Skin epidermis (tissue), 12 donors: ENCODE data around the gene EHBP1.

Experiments
- H3K27ac ChIP-seq, 21 experiments: fragments of 200-600 bp; sonication (generic) in 11 of 21; one replicate each; pipeline ENCODE4 v1.5.0; 2020; ENCODE audit warnings: mild to moderate bottlenecking in 3 of 21, inconsistent platforms in 2 of 21, moderate library complexity in 2 of 21
- H3K4me3 ChIP-seq, 7 experiments: fragments of 200-600 bp; sonication (generic) in 2 of 7; one replicate each; pipeline ENCODE4 v1.5.0; 2020; ENCODE audit warnings: inconsistent platforms in 2 of 7, mild to moderate bottlenecking in 2 of 7, moderate library complexity in 1 of 7

Gene EHBP1

DNA sequence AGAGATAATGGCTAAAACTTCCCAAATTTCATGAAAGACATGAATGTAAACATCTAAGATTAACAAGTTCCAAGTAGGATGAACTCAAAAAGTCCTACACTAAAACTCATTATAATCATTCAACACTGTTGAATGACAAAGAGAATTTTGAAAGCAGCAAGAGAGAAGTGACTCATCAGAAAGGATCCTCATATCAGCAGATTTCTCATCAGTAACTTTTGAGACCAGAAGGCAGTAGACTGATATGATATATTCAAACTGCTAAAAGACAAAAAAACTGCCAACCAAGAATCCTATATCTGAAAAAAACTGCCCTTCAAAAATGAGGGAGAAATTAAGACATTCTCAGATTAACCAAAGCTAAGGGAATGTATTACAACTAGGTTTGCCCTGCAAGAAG is 214.6 kb downstream of the EHBP1 start:
- H3K27ac ChIP-seq = no peak overlapping the region
- H3K4me3 ChIP-seq = no peak overlapping the region

DNA sequence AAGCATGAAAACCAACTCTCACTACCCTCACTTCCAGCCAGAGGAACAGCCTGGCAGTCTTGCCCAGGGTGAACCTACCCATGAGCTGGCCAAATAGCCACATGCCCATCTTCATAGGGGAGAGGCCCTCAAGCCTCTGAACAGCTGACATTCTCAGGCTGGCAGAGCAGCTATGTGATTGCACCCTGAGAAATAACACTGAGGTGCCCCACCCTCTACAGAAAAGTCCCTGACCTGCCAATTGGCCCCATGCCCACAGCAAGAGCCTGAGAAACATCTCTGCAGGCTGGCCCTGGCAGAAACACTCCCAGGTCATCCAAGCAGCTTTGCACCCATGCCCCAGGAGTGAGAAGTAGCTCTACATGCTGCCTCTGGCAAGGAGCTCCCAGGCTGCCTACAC is 217.7 kb downstream of the EHBP1 start:
- Histone ChIP-seq H3K27ac (no peak overlapping the region), H3K4me3 (no peak overlapping the region)

DNA sequence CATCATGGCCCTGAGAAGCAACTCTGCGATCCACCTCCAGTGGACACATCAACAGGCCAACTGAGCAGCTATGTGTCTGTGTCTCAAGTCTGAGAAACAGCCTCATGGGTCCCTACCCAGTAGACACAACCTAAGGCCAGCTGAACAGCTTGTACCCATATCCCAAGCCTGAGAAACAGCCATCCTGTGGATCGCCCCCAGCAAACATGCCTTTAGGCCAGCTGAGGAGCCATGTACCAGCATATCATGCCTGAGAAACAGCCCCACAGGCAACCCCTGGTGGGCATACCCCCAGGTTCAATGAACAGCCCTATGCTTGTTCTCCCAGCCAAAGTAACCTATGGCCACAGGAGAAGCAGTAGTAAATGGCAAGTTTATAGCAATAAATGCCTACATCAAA is 218.4 kb downstream of the EHBP1 start:
- Histone ChIP-seq H3K4me3 (no peak overlapping the region), H3K27ac (no peak overlapping the region)

DNA sequence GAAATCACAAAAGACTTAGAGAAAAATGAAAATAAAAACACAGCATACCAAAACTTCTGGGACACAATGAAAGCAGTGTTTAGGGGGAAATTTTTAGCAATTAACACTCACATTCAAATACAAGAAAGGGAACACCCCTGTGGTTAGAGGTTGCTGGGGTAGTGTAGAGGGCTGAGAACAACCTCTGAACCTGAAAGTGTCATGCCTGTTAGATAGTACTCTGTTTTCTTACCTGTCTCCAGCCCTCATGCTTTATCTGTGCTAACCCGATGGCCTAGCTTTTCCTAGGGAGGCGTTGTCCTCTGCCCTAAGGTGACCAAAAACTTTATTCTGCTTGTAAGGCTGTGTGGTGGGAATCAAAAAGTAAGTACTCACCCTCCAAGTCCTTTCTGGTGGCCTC is 222.5 kb downstream of the EHBP1 start:
- no peak overlapping the region for H3K4me3 ChIP-seq
- no peak overlapping the region for H3K27ac ChIP-seq

DNA sequence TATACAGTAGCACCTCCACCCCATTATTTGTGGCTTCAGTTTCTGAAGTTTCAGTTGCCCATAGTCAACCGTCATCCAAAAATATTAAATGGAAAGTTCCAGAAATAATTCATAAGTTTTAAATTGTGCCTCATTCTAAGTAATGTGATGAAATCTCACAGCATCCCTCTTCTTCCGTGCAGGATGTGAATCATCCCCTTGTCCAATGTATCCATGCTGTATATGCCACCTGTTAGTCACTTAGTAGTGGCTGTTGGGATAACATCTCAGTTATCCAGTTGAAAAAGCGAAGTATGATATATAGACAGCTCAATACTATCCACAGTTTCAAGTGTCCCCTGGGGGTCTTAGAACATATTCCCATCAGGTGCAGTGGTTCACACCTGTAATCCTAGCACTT is 226.0 kb downstream of the EHBP1 start:
- Histone ChIP-seq H3K27ac (no peak overlapping the region), H3K4me3 (no peak overlapping the region)

DNA sequence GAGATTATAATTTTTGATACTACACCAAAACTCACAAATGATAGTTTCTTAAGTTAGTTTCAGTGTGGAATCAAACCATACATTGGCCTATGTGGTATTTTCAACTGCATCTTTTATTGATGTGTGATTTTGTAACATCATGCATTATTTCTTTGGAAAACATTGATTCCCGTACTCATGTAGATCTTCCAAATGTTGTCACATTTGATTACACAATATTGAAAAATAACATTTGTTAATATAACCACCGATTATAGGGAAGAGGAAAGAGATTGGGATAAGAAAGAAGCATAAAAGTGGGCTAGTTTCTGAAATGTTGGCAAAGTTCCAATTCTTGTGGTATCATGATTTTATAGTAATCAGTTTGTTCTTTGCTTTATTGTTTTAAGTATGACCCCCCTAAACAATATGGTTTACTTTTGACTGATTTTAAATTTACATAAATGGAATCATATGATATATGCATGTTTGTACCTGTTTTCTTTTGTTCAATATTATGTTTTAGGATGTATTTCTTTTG is 227.9 kb downstream of the EHBP1 start:
- H3K4me3 ChIP-seq = no peak overlapping the region
- H3K27ac ChIP-seq = no peak overlapping the region

DNA sequence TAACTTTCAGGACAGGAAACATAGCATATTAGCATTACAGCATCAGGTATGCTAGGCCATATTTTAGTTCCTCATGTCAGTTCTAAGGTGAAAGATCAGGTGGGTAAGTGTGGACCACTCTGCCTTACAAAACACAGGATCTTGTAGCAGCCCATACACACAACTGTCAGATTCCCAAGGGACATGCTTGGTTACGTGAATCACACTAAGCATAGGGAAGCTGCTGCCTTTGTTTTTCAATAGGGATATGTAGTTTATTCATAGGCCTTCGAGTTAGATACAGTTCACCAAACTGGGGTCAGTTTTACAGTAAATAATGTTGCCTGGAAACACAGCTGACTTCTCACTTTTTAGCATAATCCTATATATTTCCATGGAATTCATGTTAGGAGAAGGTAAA is 229.0 kb downstream of the EHBP1 start:
- Histone ChIP-seq H3K27ac (no peak overlapping the region), H3K4me3 (no peak overlapping the region)

DNA sequence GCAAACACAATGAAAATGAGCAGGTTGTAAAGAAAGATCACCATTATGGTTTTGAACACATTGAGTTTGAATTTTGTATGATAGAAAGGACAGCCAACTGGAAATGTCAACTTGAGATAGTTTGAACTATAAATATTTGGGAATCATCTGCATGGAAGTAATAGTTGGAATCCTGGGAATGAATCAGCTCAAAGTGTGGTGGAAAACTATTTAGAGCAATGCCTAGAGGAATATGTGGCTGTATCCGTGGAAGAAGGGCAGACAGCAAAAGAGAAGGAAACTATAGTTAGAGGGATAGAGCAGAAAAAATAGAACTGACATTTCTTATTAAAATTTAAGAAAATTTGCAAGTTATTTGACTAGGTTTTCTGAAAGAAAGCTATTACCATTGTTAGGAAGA is 232.6 kb downstream of the EHBP1 start:
- Histone ChIP-seq H3K27ac (no peak overlapping the region), H3K4me3 (no peak overlapping the region)

DNA sequence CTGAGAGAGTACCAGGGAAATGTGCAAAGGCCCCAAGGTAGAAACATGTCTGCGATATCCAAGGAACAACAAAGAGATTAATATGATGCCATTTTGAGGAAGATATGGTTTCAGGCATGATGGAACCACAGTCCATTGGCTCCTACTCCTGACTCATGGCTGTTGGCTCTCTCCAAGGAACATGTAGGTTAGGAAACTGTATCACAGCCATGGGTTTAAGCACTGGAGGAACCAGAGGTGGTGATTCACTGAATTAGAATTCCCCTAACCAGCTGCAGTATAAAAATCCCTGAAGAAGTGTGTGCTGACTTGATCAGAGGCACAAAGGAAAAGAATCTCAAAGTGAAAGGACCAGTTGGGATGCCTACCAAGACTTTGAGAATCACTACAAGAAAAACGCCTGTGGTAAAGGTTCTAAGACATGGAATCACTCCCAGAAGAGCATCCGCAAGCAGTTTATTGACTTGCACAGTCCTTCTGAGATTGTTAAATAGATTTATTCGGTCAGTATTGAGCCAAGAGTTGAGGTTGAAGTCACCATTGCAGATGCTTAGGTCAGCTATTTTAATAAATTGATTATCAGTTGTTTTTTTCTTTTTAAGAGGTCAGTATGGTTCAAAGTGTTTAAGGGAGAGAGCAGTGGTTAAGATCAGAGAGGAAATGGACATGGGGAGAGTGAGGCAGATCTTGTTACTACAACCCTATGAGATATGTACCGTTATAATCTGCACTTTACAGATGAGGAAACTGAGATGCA is 234.4 kb downstream of the EHBP1 start:
- H3K27ac ChIP-seq = peak overlapping the region in 1 of 21 experiments; percentile 16
- H3K4me3 ChIP-seq = no peak overlapping the region

DNA sequence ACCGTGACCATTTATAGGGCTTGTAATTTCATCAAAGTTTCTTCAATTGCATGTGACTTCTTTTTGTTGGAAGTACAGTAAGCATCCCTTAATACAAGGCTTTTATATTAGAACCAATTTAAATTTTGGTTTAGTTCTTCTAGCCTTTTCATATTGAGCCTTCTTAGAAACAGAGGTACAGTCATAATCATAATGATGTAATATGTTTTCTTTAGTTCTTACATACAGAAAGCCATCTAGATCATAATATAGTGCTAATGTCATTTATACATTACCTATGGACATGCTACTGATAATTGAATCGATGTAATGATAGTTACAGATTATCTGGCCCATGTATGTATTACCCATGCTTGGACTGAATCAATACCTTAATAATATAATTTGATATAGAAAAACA is 235.2 kb downstream of the EHBP1 start:
- H3K4me3 ChIP-seq = no peak overlapping the region
- H3K27ac ChIP-seq = no peak overlapping the region

DNA sequence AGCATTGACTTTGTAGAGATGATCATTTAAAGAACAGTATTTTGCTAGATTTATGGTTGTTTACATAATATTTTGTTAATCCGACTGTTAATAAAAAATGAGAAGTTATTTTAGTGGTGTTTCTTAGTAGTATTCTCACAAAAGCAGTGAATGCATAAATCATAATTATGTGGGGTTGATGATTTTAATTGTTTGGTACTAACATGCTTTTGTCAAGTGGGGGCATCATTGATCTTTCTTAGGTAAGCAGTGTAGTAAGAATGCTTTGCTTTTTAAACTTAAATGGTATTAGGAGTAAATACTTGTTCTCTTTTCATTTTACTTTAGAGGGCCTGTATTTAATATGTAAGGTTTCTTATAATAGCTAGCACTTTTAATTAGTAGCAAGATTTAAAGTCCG is 235.9 kb downstream of the EHBP1 start:
- no peak overlapping the region for H3K4me3 ChIP-seq
- H3K27ac ChIP-seq = no peak overlapping the region

DNA sequence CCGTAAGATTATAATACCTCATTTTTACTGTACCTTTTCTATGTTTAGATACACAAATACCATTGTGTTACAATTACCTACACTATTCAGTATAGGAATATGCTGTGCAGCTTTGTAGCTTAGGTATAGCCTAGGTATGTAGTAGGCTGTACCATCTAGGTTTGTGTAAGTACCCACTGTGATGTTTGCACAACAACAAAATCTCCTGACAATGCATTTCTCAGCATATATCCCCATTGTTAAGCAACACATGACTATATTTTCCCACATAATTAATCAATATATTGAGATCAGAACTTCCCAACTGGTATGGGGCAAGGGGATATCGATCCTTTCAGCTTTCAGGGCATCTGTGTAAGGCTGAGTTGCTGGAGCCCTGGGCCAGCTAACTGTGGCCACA is 238.8 kb downstream of the EHBP1 start:
- H3K4me3 ChIP-seq = no peak overlapping the region
- H3K27ac ChIP-seq = no peak overlapping the region

DNA sequence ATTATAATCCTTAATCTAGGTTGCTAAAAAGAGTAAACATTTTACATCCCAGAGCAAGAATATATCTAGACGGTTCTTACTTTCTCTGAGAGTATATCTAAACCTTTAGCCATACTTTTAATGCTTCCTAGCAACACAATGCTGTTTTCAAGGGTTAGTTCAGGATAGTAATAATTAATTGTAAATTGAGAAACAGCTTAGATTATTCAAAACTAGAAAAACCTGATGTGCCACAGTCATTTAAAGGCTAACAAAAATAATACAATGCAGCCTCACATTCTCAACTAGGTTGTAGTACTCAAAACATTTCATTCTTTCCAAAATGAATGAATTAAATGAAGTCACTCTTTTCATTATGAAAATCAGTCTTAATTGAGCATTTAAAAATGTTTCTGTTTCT is 241.9 kb downstream of the EHBP1 start:
- H3K4me3 ChIP-seq = no peak overlapping the region
- peak overlapping the region in 1 of 21 experiments; percentile 11 for H3K27ac ChIP-seq

DNA sequence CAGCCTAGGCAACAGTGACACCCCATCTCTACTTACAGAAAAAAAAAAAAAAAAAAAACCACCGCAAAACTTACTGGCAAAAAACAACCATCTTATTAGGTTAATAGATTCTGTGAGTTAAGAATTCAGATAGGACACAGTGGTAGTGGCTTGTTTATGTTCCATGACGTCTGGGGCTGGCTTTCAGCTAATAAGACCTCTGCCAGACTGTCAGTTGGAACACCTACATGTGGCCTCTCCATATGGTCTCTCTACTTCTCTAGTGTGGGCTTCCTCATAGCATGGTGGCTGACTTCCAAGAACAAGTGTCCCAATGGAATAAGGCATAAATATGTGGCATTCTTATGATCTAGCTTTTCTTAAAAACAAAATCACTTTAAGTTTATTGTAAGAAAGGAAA is 251.1 kb downstream of the EHBP1 start:
- H3K4me3 ChIP-seq = no peak overlapping the region
- H3K27ac ChIP-seq = no peak overlapping the region

DNA sequence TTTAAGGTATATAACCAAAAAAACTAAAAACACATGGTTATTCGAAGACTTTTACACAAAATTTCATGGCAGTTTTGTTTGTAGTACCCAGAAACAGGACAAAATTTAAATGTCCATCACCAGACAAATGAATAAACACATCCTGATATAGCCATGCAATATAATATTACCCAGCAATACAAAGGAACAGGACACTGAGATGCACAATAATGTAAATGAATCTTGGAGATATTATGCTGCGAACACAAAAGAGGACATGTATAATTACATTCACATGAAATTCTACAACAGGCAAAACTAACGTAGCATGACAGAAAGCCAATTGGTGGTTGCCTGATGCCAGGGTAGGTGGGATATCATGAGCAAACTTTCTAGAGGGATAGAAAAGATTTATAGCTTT is 252.7 kb downstream of the EHBP1 start:
- Histone ChIP-seq H3K4me3 (no peak overlapping the region), H3K27ac (no peak overlapping the region)

DNA sequence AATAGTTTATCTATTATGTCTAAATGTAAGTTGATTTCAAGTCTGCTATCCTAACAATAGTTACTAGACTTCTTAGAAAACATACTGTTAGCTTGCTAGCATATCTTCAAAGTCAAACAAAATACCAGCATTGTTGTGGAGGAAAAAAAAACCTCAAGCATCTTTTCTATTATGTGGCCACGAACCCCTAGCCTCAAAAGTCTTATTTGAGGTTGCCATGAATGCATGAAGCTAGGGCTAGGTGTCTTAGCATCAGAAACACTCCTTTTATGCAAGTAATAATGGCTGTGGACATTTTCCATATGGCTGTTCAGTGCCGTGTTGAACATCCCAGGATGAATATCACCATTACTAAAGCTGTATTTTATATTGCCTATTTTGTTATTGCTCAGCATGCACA is 258.5 kb downstream of the EHBP1 start:
- Histone ChIP-seq H3K4me3 (no peak overlapping the region), H3K27ac (no peak overlapping the region)

DNA sequence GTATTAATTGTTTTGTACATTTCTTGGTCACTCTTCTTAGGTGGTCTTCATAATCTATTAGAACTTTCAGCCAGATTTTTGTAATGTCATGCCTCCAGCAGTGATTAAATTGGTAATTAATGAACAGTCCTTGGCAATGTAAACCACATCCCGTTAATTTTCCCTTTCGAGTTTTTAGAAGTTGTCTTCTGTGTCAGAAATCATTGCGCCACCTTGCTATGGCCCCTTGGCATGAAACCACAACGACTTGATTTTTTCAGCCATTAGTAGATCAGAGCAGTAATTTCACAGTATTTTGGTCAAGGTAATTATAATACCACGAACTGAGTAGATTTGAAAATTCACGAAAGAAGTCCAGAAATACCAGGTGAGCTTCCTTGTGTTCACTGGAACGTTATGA is 259.2 kb downstream of the EHBP1 start:
- no peak overlapping the region for H3K27ac ChIP-seq
- no peak overlapping the region for H3K4me3 ChIP-seq

DNA sequence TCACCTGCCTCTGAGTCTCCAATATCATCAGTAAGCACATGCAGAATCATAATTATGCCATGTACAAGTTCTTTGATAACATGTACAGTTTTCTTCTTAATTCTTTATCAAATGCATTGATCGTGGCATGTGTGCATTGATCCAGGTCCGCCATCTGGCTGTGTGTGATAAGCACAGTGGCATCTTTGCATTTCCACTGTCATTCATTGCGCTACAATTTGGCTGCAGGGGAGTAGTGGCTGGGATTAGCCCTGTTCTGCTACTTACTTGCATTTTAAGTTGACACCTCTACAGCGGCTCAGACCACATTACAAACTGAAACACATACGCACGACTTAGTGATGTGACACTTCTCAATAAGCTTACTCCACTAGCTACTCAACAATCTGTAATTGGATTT is 261.5 kb downstream of the EHBP1 start:
- no peak overlapping the region for H3K27ac ChIP-seq

DNA sequence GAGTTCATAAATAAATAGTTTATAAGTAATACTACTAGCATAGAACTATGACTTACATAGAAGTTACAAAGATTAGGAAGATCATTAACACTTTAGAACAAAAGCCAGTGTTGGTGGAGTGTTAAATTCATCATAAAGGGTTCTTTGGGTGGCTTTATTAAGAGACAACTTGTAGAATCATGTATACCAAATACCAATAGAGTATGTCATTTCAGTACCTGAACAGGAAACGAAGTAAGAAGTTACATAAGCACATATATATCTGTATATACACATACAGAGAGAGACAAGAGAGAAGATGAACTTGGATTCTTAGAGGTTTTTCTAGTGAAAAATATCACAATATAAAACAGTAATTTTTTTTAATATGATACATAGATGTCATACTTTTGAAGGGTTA is 262.7 kb downstream of the EHBP1 start:
- H3K27ac ChIP-seq = no peak overlapping the region

More for the DNA sequence above, 261.5 kb downstream of the EHBP1 start:
- no peak overlapping the region for H3K4me3 ChIP-seq

DNA sequence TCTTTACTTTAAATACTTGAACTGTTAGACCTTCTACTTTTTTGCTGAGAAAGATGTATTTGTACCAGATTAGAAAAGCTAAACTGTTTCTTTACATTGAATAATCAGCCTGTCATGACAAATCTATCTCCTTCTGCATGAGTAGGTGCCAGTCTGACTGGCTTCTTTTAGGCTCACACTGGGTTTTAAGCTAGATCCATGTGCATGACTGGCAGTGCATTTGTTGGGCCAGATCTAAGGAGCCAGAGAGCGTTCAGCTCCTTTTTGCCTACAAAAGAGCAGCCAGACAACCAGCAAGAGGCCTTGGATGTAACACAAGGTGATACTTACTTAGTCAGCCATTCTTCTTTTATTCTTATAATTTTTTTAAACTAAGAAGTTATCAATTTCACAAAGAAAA is 263.2 kb downstream of the EHBP1 start:
- H3K27ac ChIP-seq = no peak overlapping the region

More for the DNA sequence above, 262.7 kb downstream of the EHBP1 start:
- H3K4me3 ChIP-seq = no peak overlapping the region

DNA sequence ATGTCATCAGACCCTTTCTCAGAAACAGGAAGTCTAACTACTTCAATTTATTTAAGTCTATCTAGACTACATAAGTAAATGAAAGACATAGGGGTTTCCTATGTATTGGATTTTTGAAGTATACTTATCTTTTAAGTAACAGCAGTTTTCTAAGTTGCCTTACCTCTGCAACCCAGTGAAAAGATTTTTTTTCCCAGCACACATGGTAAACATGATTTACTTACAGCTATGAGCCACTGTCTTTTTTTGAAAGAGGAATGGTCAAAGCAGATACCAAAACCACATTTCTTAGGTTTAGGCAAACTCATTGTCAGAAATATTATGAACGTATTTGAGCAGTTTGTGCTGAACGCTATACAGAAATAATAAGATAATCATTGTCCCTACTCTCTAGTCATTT is 266.4 kb downstream of the EHBP1 start:
- no peak overlapping the region for H3K4me3 ChIP-seq

More for the DNA sequence above, 263.2 kb downstream of the EHBP1 start:
- H3K4me3 ChIP-seq = no peak overlapping the region

DNA sequence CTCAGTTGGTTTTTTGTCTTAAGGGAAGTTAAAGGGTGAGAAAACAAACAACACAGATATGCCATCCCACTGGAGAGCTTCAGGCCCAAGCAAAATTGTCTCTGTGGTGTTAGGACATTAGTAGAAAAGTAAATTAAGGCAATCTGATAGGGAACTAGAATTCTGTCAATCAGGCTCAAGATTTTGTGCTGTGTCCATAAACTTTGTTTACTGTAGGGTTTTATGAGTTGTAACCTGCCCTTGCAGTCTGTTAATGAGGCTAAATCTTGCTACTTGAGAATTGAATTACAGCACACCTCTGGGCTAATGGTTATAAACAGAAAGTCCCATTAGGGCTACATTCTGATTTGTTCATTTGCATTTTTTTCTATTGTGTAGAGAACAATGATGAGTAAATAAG is 267.1 kb downstream of the EHBP1 start:
- Histone ChIP-seq H3K4me3 (no peak overlapping the region), H3K27ac (no peak overlapping the region)

More for the DNA sequence above, 266.4 kb downstream of the EHBP1 start:
- H3K27ac ChIP-seq = no peak overlapping the region
